ENCODE data around the gene MRC1.

MRC1 gene

GRCh38 chr10:17779784-17780183 lies 29.4 kb upstream of the MRC1 start:
- FAIRE-seq: no peak
- TF ChIP-seq CTCF (IDR thresholded peaks at IDR 0.05; ENCODE audit: insufficient read depth, missing control alignments): no peak
- no peak for DNase-seq (ENCODE audit: insufficient read length, low spot score)

DNA sequence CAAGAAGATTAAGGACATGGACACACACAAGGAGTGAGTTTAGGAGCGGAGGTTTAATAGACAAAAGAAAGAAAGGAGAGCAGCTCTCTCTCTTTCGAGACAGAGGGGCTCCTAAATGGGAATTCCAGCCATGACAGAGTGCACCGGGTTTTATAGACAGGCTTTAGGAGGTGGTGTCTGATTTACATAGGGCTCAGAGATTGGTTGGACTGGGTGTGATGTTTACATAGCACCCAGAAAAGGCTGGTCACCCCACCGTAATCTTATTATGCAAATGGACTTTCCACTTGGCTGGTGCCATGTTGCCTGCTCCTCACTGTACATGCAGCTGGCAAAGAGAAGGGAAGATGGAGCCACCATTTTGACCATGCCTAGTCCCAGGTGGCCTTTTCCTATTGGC lies 28.4 kb upstream of the MRC1 start:
- DNase-seq (ENCODE audit: insufficient read length, low spot score) (no peak), FAIRE-seq (no peak)
- no peak for TF ChIP-seq CTCF (IDR thresholded peaks at IDR 0.05; ENCODE audit: insufficient read depth, missing control alignments)

GRCh38 chr10:17781856-17782255 lies 27.3 kb upstream of the MRC1 start:
- no peak for DNase-seq (ENCODE audit: insufficient read length, low spot score)
- no peak for FAIRE-seq
- TF ChIP-seq CTCF (IDR thresholded peaks at IDR 0.05; ENCODE audit: insufficient read depth, missing control alignments): no peak

DNA sequence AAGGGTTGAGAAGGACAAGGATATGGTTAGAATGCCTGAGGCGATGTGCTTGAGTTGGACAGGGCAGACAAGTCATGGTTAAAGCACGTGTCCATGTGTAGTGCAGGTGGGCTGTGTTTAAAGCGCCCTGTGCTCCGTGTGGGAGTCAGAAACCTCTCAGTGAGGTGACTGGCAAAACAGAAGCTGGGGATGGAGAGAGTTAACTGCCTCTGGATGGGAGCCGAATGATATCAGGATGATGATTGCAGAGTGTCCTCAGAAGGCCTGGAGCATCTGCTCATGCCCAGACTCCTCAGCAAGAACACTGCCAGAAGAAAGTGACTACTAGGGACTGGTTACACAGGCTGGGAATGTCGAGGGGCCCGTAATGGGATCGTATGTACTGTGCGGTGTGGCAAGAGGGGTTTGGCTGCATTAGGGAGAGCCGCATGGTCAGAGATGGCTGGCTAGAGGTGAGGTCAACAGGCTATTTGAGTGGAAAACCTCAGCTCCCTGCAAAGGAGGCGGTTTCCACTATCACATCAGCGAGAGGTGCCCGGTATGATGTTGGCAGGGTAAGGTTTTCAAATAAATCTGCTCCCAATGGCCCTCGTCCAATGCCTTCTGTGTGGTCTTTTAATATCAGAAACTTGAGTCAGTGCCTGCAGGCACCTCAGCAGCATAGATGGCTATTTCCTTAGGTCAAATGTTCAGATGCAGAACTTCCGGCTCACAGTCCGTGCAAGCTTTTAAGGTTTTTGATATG lies 26.1 kb upstream of the MRC1 start:
- FAIRE-seq (no peak), DNase-seq (ENCODE audit: insufficient read length, low spot score) (no peak)
- no peak for TF ChIP-seq CTCF (IDR thresholded peaks at IDR 0.05; ENCODE audit: insufficient read depth, missing control alignments)

GRCh38 chr10:17783751-17784150 lies 25.4 kb upstream of the MRC1 start:
- DNase-seq (ENCODE audit: insufficient read length, low spot score): no peak
- TF ChIP-seq CTCF (IDR thresholded peaks at IDR 0.05; ENCODE audit: insufficient read depth, missing control alignments): no peak
- no peak for FAIRE-seq

GRCh38 chr10:17784688-17785087 lies 24.5 kb upstream of the MRC1 start:
- DNase-seq (ENCODE audit: insufficient read length, low spot score): no peak
- no peak for TF ChIP-seq CTCF (IDR thresholded peaks at IDR 0.05; ENCODE audit: insufficient read depth, missing control alignments)
- FAIRE-seq: no peak

- TF ChIP-seq CTCF (IDR thresholded peaks at IDR 0.05; ENCODE audit: insufficient read depth, missing control alignments): no peak
- FAIRE-seq (no peak), DNase-seq (ENCODE audit: insufficient read length, low spot score) (no peak)
Measured at GRCh38 chr10:17785276-17785930, 23.7 kb upstream of the MRC1 start.
